IMR-90 (cell line): ENCODE data around the gene USP47. TPM values are rescaled to one million over a fixed set of nuclear protein-coding genes. Genes with fewer than 3 reads are reported as not detected.

ENCODE experiments used
- ATAC-seq: fragments of 200-7000 bp; cut with Tn5 transposase; 2 replicates; pipeline ENCODE4 v1.9.1; 2020; ENCODE audit warnings: low read depth, mild to moderate bottlenecking, moderate library complexity
- BruUV-seq: library from RNA; stranded (reverse); fragments of 400-500 nt; replicated peaks from 2 replicates; lab custom pipeline; 2021; lab: Mats Ljungman, UMichigan
- CTCF ChIA-PET: fragments of 300-600 bp; formaldehyde crosslinking; extraction: SDS; loops from one replicate; lab custom pipeline; 2021; ENCODE audit warnings: antibody characterized with exemption; lab: Yijun Ruan, JAX
- POLR2A ChIA-PET: fragments of 300-600 bp; sonication (Branson Sonifier 250); formaldehyde crosslinking; loops from one replicate; lab custom pipeline; 2022; ENCODE audit warnings: antibody characterized with exemption; ENCODE audit not compliant: unreplicated experiment; lab: Charles Lee
- DNase-seq: peaks from one replicate; pipeline ENCODE4 v3.0.0; 2013
- H2AFZ ChIP-seq: replicated peaks from 2 replicates; pipeline ENCODE3; 2013; ENCODE audit warnings: low read length, mild to moderate bottlenecking; ENCODE audit not compliant: poor library complexity
- H2AK5ac ChIP-seq: 2 replicates; pipeline ENCODE4 v1.6.1; 2013; ENCODE audit warnings: low read depth, low read length, inconsistent platforms
- H2AK9ac ChIP-seq: replicated peaks from 2 replicates; pipeline ENCODE3; 2013; ENCODE audit warnings: mild to moderate bottlenecking, low read depth, low read length, moderate library complexity; ENCODE audit not compliant: poor library complexity
- H2BK120ac ChIP-seq: 2 replicates; pipeline ENCODE4 v1.6.1; 2013; ENCODE audit warnings: low read depth, low read length, inconsistent platforms
- H2BK15ac ChIP-seq: 3 replicates; pipeline ENCODE4 v1.6.1; 2013; ENCODE audit warnings: low read depth, low read length, inconsistent platforms
- H2BK20ac ChIP-seq: 2 replicates; pipeline ENCODE4 v1.6.1; 2013; ENCODE audit warnings: low read depth, mild to moderate bottlenecking, inconsistent platforms, low read length, moderate library complexity
- H2BK5ac ChIP-seq: 2 replicates; pipeline ENCODE4 v1.6.1; 2013; ENCODE audit warnings: mild to moderate bottlenecking, low read depth, low read length, inconsistent platforms; ENCODE audit not compliant: poor library complexity, severe bottlenecking
- H3K14ac ChIP-seq: replicated peaks from 2 replicates; pipeline ENCODE4 v1.6.1; 2013; ENCODE audit warnings: low read depth, low read length, inconsistent platforms
- H3K18ac ChIP-seq: 2 replicates; pipeline ENCODE4 v1.6.1; 2013; ENCODE audit warnings: low read depth, low read length, control low read depth
- H3K23ac ChIP-seq: 2 replicates; pipeline ENCODE4 v1.6.1; 2013; ENCODE audit warnings: low read depth, low read length, inconsistent platforms
- H3K27ac ChIP-seq: 2 replicates; pipeline ENCODE4 v1.5.1; 2013; ENCODE audit warnings: mild to moderate bottlenecking, control low read depth, low read length; ENCODE audit not compliant: insufficient read depth
- H3K27me3 ChIP-seq: 2 replicates; pipeline ENCODE4 v1.6.1; 2013; ENCODE audit warnings: low read length; ENCODE audit not compliant: control insufficient read depth, insufficient read depth
- H3K36me3 ChIP-seq: 2 replicates; pipeline ENCODE4 v1.6.1; 2013; ENCODE audit warnings: low read length, mixed read lengths; ENCODE audit not compliant: control insufficient read depth, insufficient read depth
- H3K4ac ChIP-seq: 2 replicates; pipeline ENCODE4 v1.6.1; 2013; ENCODE audit warnings: low read depth, low read length, inconsistent platforms
- H3K4me1 ChIP-seq: 2 replicates; pipeline ENCODE4 v1.6.1; 2013; ENCODE audit warnings: low read length, mixed read lengths; ENCODE audit not compliant: control insufficient read depth, insufficient read depth
- H3K4me2 ChIP-seq: 2 replicates; pipeline ENCODE4 v1.6.1; 2013; ENCODE audit warnings: low read depth, mild to moderate bottlenecking, control low read depth, low read length, moderate library complexity
- H3K4me3 ChIP-seq: 2 replicates; pipeline ENCODE4 v1.5.1; 2013; ENCODE audit warnings: low read depth, mild to moderate bottlenecking, control low read depth, low read length, moderate library complexity; ENCODE audit not compliant: insufficient read depth
- H3K56ac ChIP-seq: 2 replicates; pipeline ENCODE4 v1.6.1; 2013; ENCODE audit warnings: low read length, inconsistent platforms; ENCODE audit not compliant: insufficient read depth; ENCODE audit errors: extremely low read depth
- H3K79me1 ChIP-seq, 2 experiments: 2 replicates each; pipeline ENCODE4 v1.6.1; 2013; ENCODE audit warnings: low read length in 2 of 2, inconsistent platforms in 1 of 2, low read depth in 1 of 2
- H3K9ac ChIP-seq: 2 replicates; pipeline ENCODE4 v1.6.1; 2013; ENCODE audit warnings: low read depth, low read length, control low read depth
- H3K9me1 ChIP-seq: 2 replicates; pipeline ENCODE4 v1.6.1; 2013; ENCODE audit warnings: low read length, inconsistent platforms; ENCODE audit not compliant: insufficient read depth
- H3K9me3 ChIP-seq: 2 replicates; pipeline ENCODE4 v1.6.1; 2013; ENCODE audit warnings: low read length; ENCODE audit not compliant: control insufficient read depth, insufficient read depth
- H4K20me1 ChIP-seq: 2 replicates; pipeline ENCODE4 v1.6.1; 2013; ENCODE audit warnings: low read length, inconsistent platforms; ENCODE audit not compliant: insufficient read depth
- H4K5ac ChIP-seq: 2 replicates; pipeline ENCODE4 v1.6.1; 2013; ENCODE audit warnings: mild to moderate bottlenecking, low read depth, low read length, control low read depth
- H4K8ac ChIP-seq, 2 experiments: 2 replicates each; pipeline ENCODE4 v1.6.1; 2013; ENCODE audit warnings: low read depth in 2 of 2, low read length in 2 of 2, control low read depth in 1 of 2, inconsistent platforms in 1 of 2
- H4K91ac ChIP-seq: 2 replicates; pipeline ENCODE4 v1.6.1; 2013; ENCODE audit warnings: low read depth, low read length, inconsistent platforms; ENCODE audit not compliant: insufficient read depth
- BHLHE40 ChIP-seq: fragments of 150-350 bp; IDR thresholded peaks from 2 replicates; pipeline ENCODE4 v1.6.1; 2016; ENCODE audit warnings: mild to moderate bottlenecking, low read depth, low read length
- CEBPB ChIP-seq: IDR thresholded peaks from 2 replicates; pipeline ENCODE4 v1.6.1; 2012; ENCODE audit warnings: low read depth, low read length, improper control_type of control experiment
- CHD1 ChIP-seq: IDR thresholded peaks from 2 replicates; pipeline ENCODE4 v1.6.1; 2012; ENCODE audit warnings: low read depth, low read length, improper control_type of control experiment
- CTCF ChIP-seq: conservative IDR thresholded peaks from 2 replicates; pipeline ENCODE4 v1.5.1; 2012; ENCODE audit warnings: mild to moderate bottlenecking, low read depth, low read length, improper control_type of control experiment
- ELK1 ChIP-seq: fragments of 150-350 bp; IDR thresholded peaks from 2 replicates; pipeline ENCODE4 v1.6.1; 2016; ENCODE audit warnings: low read depth, mild to moderate bottlenecking, low read length, moderate library complexity, borderline replicate concordance
- FOS ChIP-seq: fragments of 150-350 bp; IDR thresholded peaks from 2 replicates; pipeline ENCODE4 v1.6.1; 2016; ENCODE audit warnings: low read depth, low read length
- MAFK ChIP-seq: IDR thresholded peaks from 2 replicates; pipeline ENCODE4 v1.6.1; 2012; ENCODE audit warnings: low read depth, low read length, improper control_type of control experiment
- MAZ ChIP-seq: IDR thresholded peaks from 2 replicates; pipeline ENCODE4 v1.6.1; 2012; ENCODE audit warnings: low read depth, mild to moderate bottlenecking, low read length, improper control_type of control experiment, moderate library complexity, borderline replicate concordance
- MXI1 ChIP-seq: IDR thresholded peaks from 2 replicates; pipeline ENCODE4 v1.6.1; 2012; ENCODE audit warnings: low read depth, mild to moderate bottlenecking, low read length, moderate library complexity, borderline replicate concordance
- NFE2L2 ChIP-seq: fragments of 150-350 bp; IDR thresholded peaks from 2 replicates; pipeline ENCODE4 v1.6.1; 2016; ENCODE audit warnings: low read depth, mild to moderate bottlenecking, low read length
- POLR2A ChIP-seq: IDR thresholded peaks from 2 replicates; pipeline ENCODE4 v1.6.1; 2012; ENCODE audit warnings: mild to moderate bottlenecking, low read depth, low read length
- RAD21 ChIP-seq: IDR thresholded peaks from 2 replicates; pipeline ENCODE4 v1.6.1; 2012; ENCODE audit warnings: low read length, improper control_type of control experiment
- RCOR1 ChIP-seq: IDR thresholded peaks from 2 replicates; pipeline ENCODE4 v1.6.1; 2012; ENCODE audit warnings: mild to moderate bottlenecking, low read length, improper control_type of control experiment; ENCODE audit not compliant: insufficient replicate concordance
- RFX5 ChIP-seq: IDR thresholded peaks from 2 replicates; pipeline ENCODE4 v1.8.0; 2012; ENCODE audit warnings: low read depth, mild to moderate bottlenecking, low read length, moderate library complexity
- SMC3 ChIP-seq: fragments of 150-350 bp; IDR thresholded peaks from 2 replicates; pipeline ENCODE4 v1.6.1; 2016; ENCODE audit warnings: low read depth, mild to moderate bottlenecking, antibody characterized with exemption, low read length, moderate library complexity
- WGBS, 2 experiments: methylation state at CpG; one replicate each; pipeline versions ENCODE4 v1.1.5 to v1.1.7; 2013; ENCODE audit warnings: missing lambda C conversion rate in 2 of 2; ENCODE audit not compliant: insufficient read length in 1 of 2; ENCODE audit errors: extremely low coverage in 2 of 2; 5-methylcytosine and 5-hydroxymethylcytosine counted together
- dilution Hi-C: fragments of 300-500 bp; cut with HindIII; formaldehyde crosslinking; loops from one replicate; pipeline ENCODE4 v1.14.3; 2018; ENCODE audit warnings: low sequenced_read_pairs; ENCODE audit not compliant: unreplicated experiment
- in situ Hi-C: fragments of 300-500 bp; cut with MboI; formaldehyde crosslinking; loops from 3 replicates; pipeline ENCODE4 v1.14.3; 2019; ENCODE audit warnings: low sequenced_read_pairs, inconsistent platforms, mixed read lengths
- intact Hi-C: fragments of 100-400 bp; cut with micrococcal nuclease; formaldehyde crosslinking; loops from 2 replicates; pipeline ENCODE4 v1.10.0; 2022
- polyA plus RNA-seq, 3 experiments: library from polyadenylated mRNA; depleted of rRNA; stranded (reverse); fragments of >200 nt; gene quantifications; 2 replicates each; pipeline ENCODE4 v1.2.3, GENCODE V29; 2012; ENCODE audit warnings: low replicate concordance in 1 of 3
- total RNA-seq: library from RNA; depleted of rRNA; stranded (reverse); fragments of >200 nt; gene quantifications from 2 replicates; pipeline ENCODE4 v1.2.3, GENCODE V29; 2012
- TF ChIP-seq, protein P1 (sequence below): fragments of 150-350 bp; IDR thresholded peaks from 2 replicates; pipeline ENCODE4 v1.6.1; 2017; ENCODE audit warnings: mild to moderate bottlenecking, antibody characterized with exemption, low read length, low read depth

The USP47 gene
- total and polyA plus RNA-seq, 2 of the 4 experiments (the other 2 are of a cell fraction), result 15.0 to 110 TPM

DNA sequence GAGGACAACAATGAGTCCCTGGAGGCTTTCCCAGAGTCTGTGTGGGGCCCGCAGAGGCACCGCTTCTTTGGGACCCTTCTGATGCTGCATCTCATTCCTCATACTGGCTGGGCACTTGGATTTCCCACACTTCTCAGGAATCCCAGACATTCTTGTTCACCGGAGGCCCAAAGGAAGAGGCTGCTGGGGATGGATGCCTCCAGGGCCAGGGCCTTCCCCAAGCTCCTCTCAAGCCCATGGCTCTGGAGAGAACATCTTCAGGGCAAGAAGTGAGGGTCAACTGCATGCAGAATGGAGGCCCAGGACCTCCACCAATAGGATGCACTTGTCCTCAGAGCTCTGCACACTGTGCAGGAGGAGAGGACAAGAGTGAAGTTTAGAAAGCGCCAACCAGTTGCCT, 132.1 kb downstream of the USP47 start:
- peak overlapping the region; percentile 71; the same call in 1 of the 3 replicates for H2BK15ac ChIP-seq
- peak overlapping the region; percentile 80 for H4K91ac ChIP-seq
- in situ Hi-C loops, result no loop called here
- peak overlapping the region; percentile 85 for H2BK20ac ChIP-seq
- peak overlapping the region; percentile 11 for H2BK5ac ChIP-seq
- BruUV-seq, result no TSS peak
- 0% methylated on average over 1 of the region's 4 CpGs; no CpG with 5 or more reads in 1 of the 2 experiments for WGBS, 2 experiments
- intact Hi-C loops, result no loop called here
- H3K27ac ChIP-seq, result peak overlapping the region; percentile 21; the same call in 1 of the 2 replicates
- 0 out of 2 replicates have a peak overlapping the region, but pooled peaks have one; percentile 4 for H3K4me2 ChIP-seq
- peaks cover 13% of the 10 kb centered on the region for H3K36me3 ChIP-seq
- POLR2A ChIA-PET, result no interaction called here
- peak overlapping the region; percentile 83 for H2BK120ac ChIP-seq
- H3K4me1 ChIP-seq, result peaks cover 47% of the 10 kb centered on the region
- peak overlapping the region; percentile 75 for H3K23ac ChIP-seq
- H3K27me3 ChIP-seq, result no peaks in the 10 kb centered on the region
- CTCF ChIA-PET, result no interaction called here
- H3K9ac ChIP-seq, result no peak overlapping the region
- H3K9me3 ChIP-seq, result no peaks in the 10 kb centered on the region
- H3K4me3 ChIP-seq, result no peak overlapping the region
- peaks cover 57 to 89% of the 10 kb centered on the region in 2 experiments for H3K79me1 ChIP-seq
- no peak overlapping the region for H3K18ac ChIP-seq
- DNase-seq, result peak; percentile 16
- H2AFZ ChIP-seq, result peak overlapping the region; percentile 45
- H4K5ac ChIP-seq, result no peak overlapping the region
- TF ChIP-seq FOS (no peak), SMC3 (no peak), RCOR1 (no peak), CTCF (no peak), ELK1 (no peak), CHD1 (no peak), MXI1 (no peak), POLR2A (no peak), MAFK (no peak), NFE2L2 (no peak), MAZ (no peak), BHLHE40 (no peak), CEBPB (no peak), RFX5 (no peak), RAD21 (no peak)
- TF ChIP-seq, protein P1, sequence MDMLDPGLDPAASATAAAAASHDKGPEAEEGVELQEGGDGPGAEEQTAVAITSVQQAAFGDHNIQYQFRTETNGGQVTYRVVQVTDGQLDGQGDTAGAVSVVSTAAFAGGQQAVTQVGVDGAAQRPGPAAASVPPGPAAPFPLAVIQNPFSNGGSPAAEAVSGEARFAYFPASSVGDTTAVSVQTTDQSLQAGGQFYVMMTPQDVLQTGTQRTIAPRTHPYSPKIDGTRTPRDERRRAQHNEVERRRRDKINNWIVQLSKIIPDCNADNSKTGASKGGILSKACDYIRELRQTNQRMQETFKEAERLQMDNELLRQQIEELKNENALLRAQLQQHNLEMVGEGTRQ, result no peak
- dilution Hi-C loops, result no loop called here
- peak overlapping the region; percentile 89; the same call in 1 of the 2 replicates for H3K56ac ChIP-seq
- ATAC-seq, result no peak
- peak overlapping the region; percentile 38 to 43; a peak in 3 of 4 replicates for H4K8ac ChIP-seq
- H4K20me1 ChIP-seq, result peaks cover 12% of the 10 kb centered on the region; the same call in 1 of the 2 replicates
- peak overlapping the region; percentile 77 for H2AK5ac ChIP-seq
- H3K14ac ChIP-seq, result peak overlapping the region; percentile 91
- H3K9me1 ChIP-seq, result peaks cover 52% of the 10 kb centered on the region
- H2AK9ac ChIP-seq, result peak overlapping the region; percentile 81
- peak overlapping the region; percentile 73 for H3K4ac ChIP-seq
